Panc1 (cell line): ENCODE data around the gene SFRP4.

Source experiments
- SIN3A ChIP-seq: IDR thresholded peaks from 2 replicates; pipeline ENCODE4 v1.6.1; 2012; ENCODE audit warnings: low read depth, mild to moderate bottlenecking, low read length, moderate library complexity, borderline replicate concordance; ENCODE audit not compliant: insufficient read depth
- TCF7L2 ChIP-seq: IDR thresholded peaks from 2 replicates; pipeline ENCODE4 v1.6.1; 2011; ENCODE audit warnings: mild to moderate bottlenecking, low read depth, low read length, inconsistent platforms
- TF ChIP-seq, protein P1 (sequence below): fragments of 450-650 bp; IDR thresholded peaks from 2 replicates; pipeline ENCODE4 v1.5.1; 2017; ENCODE audit warnings: mild to moderate bottlenecking

DNA sequence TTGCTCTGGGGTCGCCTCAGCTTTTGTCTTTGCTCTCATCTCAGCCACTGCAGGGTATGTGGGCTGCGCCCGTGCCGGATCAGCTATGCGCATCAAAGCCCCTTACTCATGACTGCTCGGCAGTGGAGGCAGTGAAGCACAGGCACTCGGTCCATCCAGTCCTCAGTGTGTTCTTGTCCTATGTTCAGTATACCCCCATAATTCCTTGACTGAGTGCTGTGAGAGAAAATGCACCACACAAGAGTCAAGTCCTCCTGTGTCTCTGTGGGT, 31.3 kb upstream of the SFRP4 start:
- TF ChIP-seq, protein P1, sequence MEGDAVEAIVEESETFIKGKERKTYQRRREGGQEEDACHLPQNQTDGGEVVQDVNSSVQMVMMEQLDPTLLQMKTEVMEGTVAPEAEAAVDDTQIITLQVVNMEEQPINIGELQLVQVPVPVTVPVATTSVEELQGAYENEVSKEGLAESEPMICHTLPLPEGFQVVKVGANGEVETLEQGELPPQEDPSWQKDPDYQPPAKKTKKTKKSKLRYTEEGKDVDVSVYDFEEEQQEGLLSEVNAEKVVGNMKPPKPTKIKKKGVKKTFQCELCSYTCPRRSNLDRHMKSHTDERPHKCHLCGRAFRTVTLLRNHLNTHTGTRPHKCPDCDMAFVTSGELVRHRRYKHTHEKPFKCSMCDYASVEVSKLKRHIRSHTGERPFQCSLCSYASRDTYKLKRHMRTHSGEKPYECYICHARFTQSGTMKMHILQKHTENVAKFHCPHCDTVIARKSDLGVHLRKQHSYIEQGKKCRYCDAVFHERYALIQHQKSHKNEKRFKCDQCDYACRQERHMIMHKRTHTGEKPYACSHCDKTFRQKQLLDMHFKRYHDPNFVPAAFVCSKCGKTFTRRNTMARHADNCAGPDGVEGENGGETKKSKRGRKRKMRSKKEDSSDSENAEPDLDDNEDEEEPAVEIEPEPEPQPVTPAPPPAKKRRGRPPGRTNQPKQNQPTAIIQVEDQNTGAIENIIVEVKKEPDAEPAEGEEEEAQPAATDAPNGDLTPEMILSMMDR: no peak
- TF ChIP-seq SIN3A (no peak), TCF7L2 (no peak)
